HepG2 (cell line): ENCODE results near the gene EFL1. TPM values are rescaled to one million over a fixed set of nuclear protein-coding genes. Genes with fewer than 3 reads are reported as not detected.

Experiments used
- ATAC-seq: fragments of 200-7000 bp; cut with Tn5 transposase; 3 replicates; pipeline ENCODE4 v1.9.1; 2020; ENCODE audit warnings: mild to moderate bottlenecking, moderate library complexity
- BruUV-seq: library from RNA; stranded (reverse); fragments of 400-500 nt; replicated peaks from 2 replicates; lab custom pipeline; 2021; lab: Mats Ljungman, UMichigan
- CTCF ChIA-PET: fragments of 300-600 bp; formaldehyde crosslinking; extraction: SDS; loops from one replicate; lab custom pipeline; 2021; ENCODE audit warnings: low total read pairs, inconsistent platforms, low intra/inter-chr PET ratio; lab: Yijun Ruan, JAX
- POLR2A ChIA-PET: fragments of 350-600 bp; sonication (Branson Sonifier 250); formaldehyde crosslinking; loops from one replicate; lab custom pipeline; 2020; ENCODE audit warnings: antibody characterized with exemption, inconsistent platforms; lab: Yijun Ruan, JAX
- DNase-seq: peaks from one replicate; pipeline ENCODE4 v3.0.0-alpha.2; 2015; ENCODE audit warnings: low spot score
- FAIRE-seq: peaks from 3 replicates; lab custom pipeline; 2011; peaks lifted over from hg19 to GRCh38; lab: Jason Lieb, UNC
- H2AFZ ChIP-seq: one replicate; pipeline ENCODE4 v1.6.1; 2011; ENCODE audit warnings: low read length, inconsistent platforms
- H3K27ac ChIP-seq: fragments of 300-600 bp; 3 replicates; pipeline ENCODE4 v1.8.0; 2011; ENCODE audit warnings: mixed run types, mild to moderate bottlenecking, mixed read lengths, low read length, inconsistent platforms; ENCODE audit not compliant: insufficient read depth; ENCODE audit errors: extremely low read length
- H3K27me3 ChIP-seq, 2 experiments: fragments of 200-600 bp in 1 of 2; 2 replicates in 1 of 2; 3 replicates in 1 of 2; pipeline versions ENCODE4 v1.6.0 to v1.8.0; 2011; ENCODE audit warnings: low read length in 2 of 2, mild to moderate bottlenecking in 2 of 2, moderate library complexity in 2 of 2, inconsistent platforms in 1 of 2; ENCODE audit not compliant: insufficient read depth in 2 of 2, control insufficient read depth in 1 of 2
- H3K36me3 ChIP-seq, 2 experiments: fragments of 200-600 bp in 1 of 2; replicated peaks in 1 of 2; 2 replicates in 1 of 2; 3 replicates in 1 of 2; pipeline versions ENCODE4 v1.5.1 to v1.8.0; 2011; ENCODE audit warnings: low read length in 2 of 2, inconsistent platforms in 1 of 2; ENCODE audit not compliant: insufficient read depth in 2 of 2, control insufficient read depth in 1 of 2
- H3K4me1 ChIP-seq: 2 replicates; pipeline ENCODE4 v1.5.1; 2012; ENCODE audit warnings: low read length, inconsistent platforms; ENCODE audit not compliant: insufficient read depth
- H3K4me2 ChIP-seq: 2 replicates; pipeline ENCODE4 v1.6.0; 2011; ENCODE audit warnings: low read depth, low read length, inconsistent platforms
- H3K4me3 ChIP-seq, 3 experiments: fragments of 200-600 bp in 1 of 3; sonication (generic), shearing (Covaris generic) in 1 of 3; replicated peaks in 1 of 3; 2 replicates each; pipeline ENCODE4 v1.5.1; 2011 to 2016; ENCODE audit warnings: low read length in 3 of 3, inconsistent platforms in 2 of 3, low read depth in 2 of 3, mild to moderate bottlenecking in 2 of 3, control low read depth in 1 of 3, mixed read lengths in 1 of 3; ENCODE audit not compliant: insufficient read depth in 1 of 3
- H3K79me2 ChIP-seq: one replicate; pipeline ENCODE4 v1.6.1; 2011; ENCODE audit warnings: low read length, inconsistent platforms; ENCODE audit not compliant: insufficient read depth
- H3K9ac ChIP-seq: 2 replicates; pipeline ENCODE4 v1.6.0; 2011; ENCODE audit warnings: mild to moderate bottlenecking, low read depth, low read length, inconsistent platforms; ENCODE audit not compliant: insufficient read depth
- H3K9me3 ChIP-seq: 2 replicates; pipeline ENCODE4 v1.5.1; 2012; ENCODE audit warnings: mild to moderate bottlenecking, low read length
- H4K20me1 ChIP-seq: 2 replicates; pipeline ENCODE4 v1.6.0; 2011; ENCODE audit warnings: inconsistent platforms, mild to moderate bottlenecking, low read length, moderate library complexity; ENCODE audit not compliant: insufficient read depth
- CHD2 ChIP-seq: IDR thresholded peaks from 2 replicates; pipeline ENCODE4 v1.6.1; 2011; ENCODE audit warnings: low read depth, low read length, improper control_type of control experiment
- GFI1 ChIP-seq: sonication (generic); formaldehyde crosslinking; IDR thresholded peaks from 2 replicates; pipeline ENCODE4 v1.5.0; 2020; ENCODE audit warnings: missing genetic modification reagents, mild to moderate bottlenecking, borderline replicate concordance
- NCOA2 ChIP-seq: sonication (generic); formaldehyde crosslinking; IDR thresholded peaks from 2 replicates; pipeline ENCODE4 v1.8.0; 2022; ENCODE audit warnings: inconsistent platforms
- RARG ChIP-seq: sonication (generic); formaldehyde crosslinking; IDR thresholded peaks from 2 replicates; pipeline ENCODE4 v1.4.0; 2020; ENCODE audit warnings: low read depth, mild to moderate bottlenecking, missing genetic modification reagents
- ZMAT3 ChIP-seq: sonication (generic); formaldehyde crosslinking; conservative IDR thresholded peaks from 2 replicates; pipeline ENCODE4 v1.7.0; 2021; ENCODE audit warnings: missing genetic modification reagents
- ZNF296 ChIP-seq: sonication (generic); formaldehyde crosslinking; conservative IDR thresholded peaks from 2 replicates; pipeline ENCODE4 v1.5.0; 2020; ENCODE audit warnings: mild to moderate bottlenecking, missing genetic modification reagents
- ZNF761 ChIP-seq: sonication (generic); formaldehyde crosslinking; conservative IDR thresholded peaks from 2 replicates; pipeline ENCODE4 v1.4.0; 2020; ENCODE audit warnings: mild to moderate bottlenecking, missing genetic modification reagents
- ZSCAN30 ChIP-seq: sonication (generic); formaldehyde crosslinking; IDR thresholded peaks from 2 replicates; pipeline ENCODE4 v1.5.0; 2020; ENCODE audit warnings: mild to moderate bottlenecking, missing genetic modification reagents
- WGBS: methylation state at CpG from one replicate; pipeline ENCODE4 v1.1.6; 2017; ENCODE audit warnings: low lambda C conversion rate; 5-methylcytosine and 5-hydroxymethylcytosine counted together
- in situ Hi-C: cut with HindIII; loops from 2 replicates; pipeline ENCODE4 v1.10.0; 2017; ENCODE audit warnings: low pct_unique_long_range_greater_than_20kb; ENCODE audit not compliant: extremely low pct_ligation_motif_present
- intact Hi-C: fragments of 100-400 bp; cut with micrococcal nuclease; formaldehyde crosslinking; loops from one replicate; pipeline ENCODE4 v1.10.0; 2022; ENCODE audit not compliant: unreplicated experiment
- polyA plus RNA-seq, 8 experiments: library from polyadenylated mRNA; depleted of rRNA in 3 of 8; stranded (reverse) in 7 of 8; unstranded in 1 of 8; fragments of >200 nt; fragmentation: Illumina TruSeq in 4 of 8; extraction: Trizol in 4 of 8; gene quantifications; 2 replicates each; pipeline versions ENCODE4 v1.2.1 to v1.2.3, GENCODE V29; 2011 to 2016; ENCODE audit warnings: low read depth in 4 of 8, missing spikeins in 1 of 8, mixed read lengths in 1 of 8; ENCODE audit not compliant: insufficient read depth in 1 of 8
- total RNA-seq, 5 experiments: library from RNA; depleted of rRNA; stranded (reverse); fragments of >200 nt; fragmentation: Illumina TruSeq; extraction: Trizol; gene quantifications; 2 replicates each; pipeline ENCODE4 v1.2.3, GENCODE V29; 2016; ENCODE audit warnings: low read depth in 1 of 5
- TF ChIP-seq, protein P1 (sequence below): sonication (generic); formaldehyde crosslinking; IDR thresholded peaks from 2 replicates; pipeline ENCODE4 v1.4.0; 2020; ENCODE audit warnings: missing genetic modification reagents, borderline replicate concordance

The EFL1 gene
- total and polyA plus RNA-seq, 2 of the 13 experiments (the other 11 are each of a cell fraction or from before 2014, with no cell fraction given): 6.4 to 12.0 TPM

DNA sequence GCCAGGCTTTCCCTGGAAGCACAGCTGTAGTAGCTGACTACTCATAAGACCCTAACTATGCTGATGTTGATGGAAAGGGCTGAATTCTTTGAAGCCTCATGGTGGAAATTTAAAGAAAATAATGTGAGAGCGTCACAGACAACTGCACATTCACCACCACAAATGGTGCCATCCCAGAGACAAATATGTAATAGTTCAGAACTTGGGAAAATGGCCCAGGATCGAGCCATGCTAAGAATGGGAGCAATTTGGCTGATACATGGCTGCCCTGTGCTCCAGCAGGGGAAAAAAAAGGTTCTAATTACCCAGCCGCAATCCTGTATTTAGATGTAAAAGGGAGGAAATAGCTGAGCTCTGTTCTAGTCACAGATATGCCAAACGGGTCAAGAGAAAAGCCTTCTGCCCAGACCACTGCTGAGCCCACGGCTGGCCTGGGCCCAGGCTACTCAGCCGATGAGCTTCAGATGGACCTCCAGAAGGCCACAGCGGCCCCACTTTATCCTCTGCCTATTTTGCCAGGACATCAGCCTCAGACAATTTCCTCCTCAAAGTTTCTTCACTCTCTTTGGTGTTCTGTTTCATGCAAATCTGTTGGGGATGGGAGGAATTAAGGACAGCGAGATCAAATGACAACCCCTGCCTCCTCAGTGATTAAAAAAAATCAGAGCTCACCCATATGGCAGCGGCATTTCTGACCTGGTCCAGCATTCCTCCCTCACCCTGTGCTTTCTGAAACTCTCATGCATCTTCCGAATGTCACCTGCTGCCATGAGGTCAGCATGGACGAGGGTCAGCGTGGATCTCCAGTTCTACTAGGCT is 162.2 kb downstream of the EFL1 start:
- H2AFZ ChIP-seq: no peak overlapping the region
- no peaks in the 10 kb centered on the region for H3K9me3 ChIP-seq
- no TSS peak for BruUV-seq
- ChIA-PET POLR2A (no interaction called here), CTCF (no interaction called here)
- H3K36me3 ChIP-seq: no peaks in the 10 kb centered on the region
- H3K4me1 ChIP-seq: no peaks in the 10 kb centered on the region
- no peak overlapping the region for H3K9ac ChIP-seq
- FAIRE-seq (no peak), DNase-seq (no peak), ATAC-seq (no peak)
- no peaks in the 10 kb centered on the region for H4K20me1 ChIP-seq
- no peak overlapping the region for H3K27ac ChIP-seq
- TF ChIP-seq ZMAT3 (CRISPR knock-in tag) (no peak), RARG (no peak), ZNF296 (CRISPR knock-in tag) (no peak), CHD2 (no peak), ZNF761 (CRISPR knock-in tag) (no peak), ZSCAN30 (CRISPR knock-in tag) (no peak), GFI1 (no peak), NCOA2 (CRISPR knock-in tag) (no peak)
- TF ChIP-seq, protein P1, sequence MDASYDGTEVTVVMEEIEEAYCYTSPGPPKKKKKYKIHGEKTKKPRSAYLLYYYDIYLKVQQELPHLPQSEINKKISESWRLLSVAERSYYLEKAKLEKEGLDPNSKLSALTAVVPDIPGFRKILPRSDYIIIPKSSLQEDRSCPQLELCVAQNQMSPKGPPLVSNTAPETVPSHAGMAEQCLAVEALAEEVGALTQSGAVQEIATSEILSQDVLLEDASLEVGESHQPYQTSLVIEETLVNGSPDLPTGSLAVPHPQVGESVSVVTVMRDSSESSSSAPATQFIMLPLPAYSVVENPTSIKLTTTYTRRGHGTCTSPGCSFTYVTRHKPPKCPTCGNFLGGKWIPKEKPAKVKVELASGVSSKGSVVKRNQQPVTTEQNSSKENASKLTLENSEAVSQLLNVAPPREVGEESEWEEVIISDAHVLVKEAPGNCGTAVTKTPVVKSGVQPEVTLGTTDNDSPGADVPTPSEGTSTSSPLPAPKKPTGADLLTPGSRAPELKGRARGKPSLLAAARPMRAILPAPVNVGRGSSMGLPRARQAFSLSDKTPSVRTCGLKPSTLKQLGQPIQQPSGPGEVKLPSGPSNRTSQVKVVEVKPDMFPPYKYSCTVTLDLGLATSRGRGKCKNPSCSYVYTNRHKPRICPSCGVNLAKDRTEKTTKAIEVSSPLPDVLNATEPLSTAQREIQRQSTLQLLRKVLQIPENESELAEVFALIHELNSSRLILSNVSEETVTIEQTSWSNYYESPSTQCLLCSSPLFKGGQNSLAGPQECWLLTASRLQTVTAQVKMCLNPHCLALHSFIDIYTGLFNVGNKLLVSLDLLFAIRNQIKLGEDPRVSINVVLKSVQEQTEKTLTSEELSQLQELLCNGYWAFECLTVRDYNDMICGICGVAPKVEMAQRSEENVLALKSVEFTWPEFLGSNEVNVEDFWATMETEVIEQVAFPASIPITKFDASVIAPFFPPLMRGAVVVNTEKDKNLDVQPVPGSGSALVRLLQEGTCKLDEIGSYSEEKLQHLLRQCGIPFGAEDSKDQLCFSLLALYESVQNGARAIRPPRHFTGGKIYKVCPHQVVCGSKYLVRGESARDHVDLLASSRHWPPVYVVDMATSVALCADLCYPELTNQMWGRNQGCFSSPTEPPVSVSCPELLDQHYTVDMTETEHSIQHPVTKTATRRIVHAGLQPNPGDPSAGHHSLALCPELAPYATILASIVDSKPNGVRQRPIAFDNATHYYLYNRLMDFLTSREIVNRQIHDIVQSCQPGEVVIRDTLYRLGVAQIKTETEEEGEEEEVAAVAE: no peak
- intact Hi-C loops: no loop called here
- 16% methylated on average over 11 of the region's 12 CpGs for WGBS
- in situ Hi-C loops: no loop called here
- no peak overlapping the region for H3K4me3 ChIP-seq
- no peak overlapping the region for H3K4me2 ChIP-seq
- no peaks in the 10 kb centered on the region for H3K79me2 ChIP-seq
- peaks cover 2 to 49% of the 10 kb centered on the region in 2 experiments; a peak in 3 of 5 replicates for H3K27me3 ChIP-seq
